ENCODE data around the gene NDRG4. TPM values are rescaled to one million over a fixed set of nuclear protein-coding genes. Genes with fewer than 3 reads are reported as not detected.

NDRG4 gene
- total and polyA plus RNA-seq, 2 of the 13 experiments (the other 11 are each of a cell fraction or from before 2014, with no cell fraction given), result 1.7 to 2.7 TPM

DNA sequence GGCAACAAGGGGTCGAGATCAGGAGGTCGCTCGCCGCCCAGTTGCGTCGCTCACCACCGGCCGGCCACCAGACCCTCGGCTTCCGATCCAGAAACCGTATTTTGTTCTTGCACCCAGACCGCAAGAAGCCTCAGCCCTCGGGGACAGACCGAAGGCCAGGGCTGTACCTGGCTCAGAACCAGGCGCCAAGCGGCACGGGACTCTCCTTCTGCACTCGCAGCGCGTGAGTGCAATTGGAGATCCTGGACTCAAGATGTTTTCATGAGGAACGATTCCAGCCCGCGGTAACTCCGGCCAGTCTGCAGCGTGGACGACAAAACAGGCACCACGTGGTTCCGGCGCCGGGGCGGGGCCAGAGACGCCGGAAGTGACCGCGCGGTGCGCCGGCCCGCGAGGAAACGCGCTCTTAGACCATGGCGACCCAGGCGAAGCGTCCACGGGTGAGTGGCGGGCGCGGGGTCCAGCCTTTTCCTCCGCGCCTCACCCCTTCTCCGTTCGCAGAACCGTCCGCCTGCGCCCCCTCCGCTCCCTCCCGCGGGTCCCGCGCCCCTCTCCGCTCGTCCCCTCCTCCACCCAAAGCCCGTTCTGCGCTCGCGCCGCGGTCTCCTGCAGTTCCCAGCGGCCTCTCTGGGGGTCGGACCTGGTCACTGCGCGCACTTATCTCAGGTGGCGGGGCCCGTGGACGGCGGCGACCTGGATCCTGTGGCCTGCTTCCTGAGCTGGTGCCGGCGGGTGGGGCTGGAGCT, 15.4 kb downstream of the NDRG4 start, which contains the start of gene SETD6 (continued):
- TF ChIP-seq, protein P1, sequence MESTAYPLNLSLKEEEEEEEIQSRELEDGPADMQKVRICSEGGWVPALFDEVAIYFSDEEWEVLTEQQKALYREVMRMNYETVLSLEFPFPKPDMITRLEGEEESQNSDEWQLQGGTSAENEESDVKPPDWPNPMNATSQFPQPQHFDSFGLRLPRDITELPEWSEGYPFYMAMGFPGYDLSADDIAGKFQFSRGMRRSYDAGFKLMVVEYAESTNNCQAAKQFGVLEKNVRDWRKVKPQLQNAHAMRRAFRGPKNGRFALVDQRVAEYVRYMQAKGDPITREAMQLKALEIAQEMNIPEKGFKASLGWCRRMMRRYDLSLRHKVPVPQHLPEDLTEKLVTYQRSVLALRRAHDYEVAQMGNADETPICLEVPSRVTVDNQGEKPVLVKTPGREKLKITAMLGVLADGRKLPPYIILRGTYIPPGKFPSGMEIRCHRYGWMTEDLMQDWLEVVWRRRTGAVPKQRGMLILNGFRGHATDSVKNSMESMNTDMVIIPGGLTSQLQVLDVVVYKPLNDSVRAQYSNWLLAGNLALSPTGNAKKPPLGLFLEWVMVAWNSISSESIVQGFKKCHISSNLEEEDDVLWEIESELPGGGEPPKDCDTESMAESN (CRISPR knock-in tag; conservative IDR thresholded peaks at IDR 0.05), result peak; percentile 93
- TF ChIP-seq AGO1 (IDR thresholded peaks at IDR 0.05; ENCODE audit: low read depth, low read length, poor library complexity, severe bottlenecking) (peak; percentile 89), ZNF460 (CRISPR knock-in tag; IDR thresholded peaks at IDR 0.05; ENCODE audit: borderline replicate concordance) (no peak), THYN1 (CRISPR knock-in tag; IDR thresholded peaks at IDR 0.05; ENCODE audit: borderline replicate concordance, low read depth) (no peak), SRSF1 (optimal IDR thresholded peaks at IDR 0.05; ENCODE audit: low read depth, low read length) (no peak), KAT7 (CRISPR knock-in tag; IDR thresholded peaks at IDR 0.05; ENCODE audit: borderline replicate concordance) (peak; percentile 73; the same call in 1 of the 2 replicates), ZFAT (CRISPR knock-in tag; conservative IDR thresholded peaks at IDR 0.05) (no peak; the same call in 1 of the 2 replicates), SOX5 (CRISPR knock-in tag; IDR thresholded peaks at IDR 0.05; ENCODE audit: borderline replicate concordance) (peak; percentile 57; the same call in 1 of the 2 replicates)
- TF ChIP-seq, protein P2, sequence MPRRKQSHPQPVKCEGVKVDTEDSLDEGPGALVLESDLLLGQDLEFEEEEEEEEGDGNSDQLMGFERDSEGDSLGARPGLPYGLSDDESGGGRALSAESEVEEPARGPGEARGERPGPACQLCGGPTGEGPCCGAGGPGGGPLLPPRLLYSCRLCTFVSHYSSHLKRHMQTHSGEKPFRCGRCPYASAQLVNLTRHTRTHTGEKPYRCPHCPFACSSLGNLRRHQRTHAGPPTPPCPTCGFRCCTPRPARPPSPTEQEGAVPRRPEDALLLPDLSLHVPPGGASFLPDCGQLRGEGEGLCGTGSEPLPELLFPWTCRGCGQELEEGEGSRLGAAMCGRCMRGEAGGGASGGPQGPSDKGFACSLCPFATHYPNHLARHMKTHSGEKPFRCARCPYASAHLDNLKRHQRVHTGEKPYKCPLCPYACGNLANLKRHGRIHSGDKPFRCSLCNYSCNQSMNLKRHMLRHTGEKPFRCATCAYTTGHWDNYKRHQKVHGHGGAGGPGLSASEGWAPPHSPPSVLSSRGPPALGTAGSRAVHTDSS (CRISPR knock-in tag; conservative IDR thresholded peaks at IDR 0.05), result no peak; the same call in 1 of the 2 replicates
- TF ChIP-seq, protein P3, sequence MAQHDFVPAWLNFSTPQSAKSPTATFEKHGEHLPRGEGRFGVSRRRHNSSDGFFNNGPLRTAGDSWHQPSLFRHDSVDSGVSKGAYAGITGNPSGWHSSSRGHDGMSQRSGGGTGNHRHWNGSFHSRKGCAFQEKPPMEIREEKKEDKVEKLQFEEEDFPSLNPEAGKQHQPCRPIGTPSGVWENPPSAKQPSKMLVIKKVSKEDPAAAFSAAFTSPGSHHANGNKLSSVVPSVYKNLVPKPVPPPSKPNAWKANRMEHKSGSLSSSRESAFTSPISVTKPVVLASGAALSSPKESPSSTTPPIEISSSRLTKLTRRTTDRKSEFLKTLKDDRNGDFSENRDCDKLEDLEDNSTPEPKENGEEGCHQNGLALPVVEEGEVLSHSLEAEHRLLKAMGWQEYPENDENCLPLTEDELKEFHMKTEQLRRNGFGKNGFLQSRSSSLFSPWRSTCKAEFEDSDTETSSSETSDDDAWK (CRISPR knock-in tag; IDR thresholded peaks at IDR 0.05), result no peak
- TF ChIP-seq, protein P4, sequence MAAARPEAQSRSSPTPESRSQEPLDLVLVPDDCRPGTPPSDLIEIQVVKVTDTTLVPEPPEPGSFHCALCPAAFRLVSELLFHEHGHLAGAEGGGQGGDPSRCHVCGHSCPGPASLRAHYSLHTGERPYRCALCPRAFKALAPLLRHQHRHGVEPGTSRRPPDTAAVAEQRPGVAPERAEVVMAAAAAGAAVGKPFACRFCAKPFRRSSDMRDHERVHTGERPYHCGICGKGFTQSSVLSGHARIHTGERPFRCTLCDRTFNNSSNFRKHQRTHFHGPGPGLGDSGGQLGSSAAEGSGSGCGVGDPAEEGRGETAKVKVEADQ (CRISPR knock-in tag; IDR thresholded peaks at IDR 0.05; ENCODE audit: borderline replicate concordance), result peak; percentile 87; the same call in 1 of the 2 replicates
- TF ChIP-seq, protein P5, sequence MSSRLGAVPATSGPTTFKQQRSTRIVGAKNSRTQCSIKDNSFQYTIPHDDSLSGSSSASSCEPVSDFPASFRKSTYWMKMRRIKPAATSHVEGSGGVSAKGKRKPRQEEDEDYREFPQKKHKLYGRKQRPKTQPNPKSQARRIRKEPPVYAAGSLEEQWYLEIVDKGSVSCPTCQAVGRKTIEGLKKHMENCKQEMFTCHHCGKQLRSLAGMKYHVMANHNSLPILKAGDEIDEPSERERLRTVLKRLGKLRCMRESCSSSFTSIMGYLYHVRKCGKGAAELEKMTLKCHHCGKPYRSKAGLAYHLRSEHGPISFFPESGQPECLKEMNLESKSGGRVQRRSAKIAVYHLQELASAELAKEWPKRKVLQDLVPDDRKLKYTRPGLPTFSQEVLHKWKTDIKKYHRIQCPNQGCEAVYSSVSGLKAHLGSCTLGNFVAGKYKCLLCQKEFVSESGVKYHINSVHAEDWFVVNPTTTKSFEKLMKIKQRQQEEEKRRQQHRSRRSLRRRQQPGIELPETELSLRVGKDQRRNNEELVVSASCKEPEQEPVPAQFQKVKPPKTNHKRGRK (CRISPR knock-in tag; IDR thresholded peaks at IDR 0.05), result no peak
- TF ChIP-seq, protein P6, sequence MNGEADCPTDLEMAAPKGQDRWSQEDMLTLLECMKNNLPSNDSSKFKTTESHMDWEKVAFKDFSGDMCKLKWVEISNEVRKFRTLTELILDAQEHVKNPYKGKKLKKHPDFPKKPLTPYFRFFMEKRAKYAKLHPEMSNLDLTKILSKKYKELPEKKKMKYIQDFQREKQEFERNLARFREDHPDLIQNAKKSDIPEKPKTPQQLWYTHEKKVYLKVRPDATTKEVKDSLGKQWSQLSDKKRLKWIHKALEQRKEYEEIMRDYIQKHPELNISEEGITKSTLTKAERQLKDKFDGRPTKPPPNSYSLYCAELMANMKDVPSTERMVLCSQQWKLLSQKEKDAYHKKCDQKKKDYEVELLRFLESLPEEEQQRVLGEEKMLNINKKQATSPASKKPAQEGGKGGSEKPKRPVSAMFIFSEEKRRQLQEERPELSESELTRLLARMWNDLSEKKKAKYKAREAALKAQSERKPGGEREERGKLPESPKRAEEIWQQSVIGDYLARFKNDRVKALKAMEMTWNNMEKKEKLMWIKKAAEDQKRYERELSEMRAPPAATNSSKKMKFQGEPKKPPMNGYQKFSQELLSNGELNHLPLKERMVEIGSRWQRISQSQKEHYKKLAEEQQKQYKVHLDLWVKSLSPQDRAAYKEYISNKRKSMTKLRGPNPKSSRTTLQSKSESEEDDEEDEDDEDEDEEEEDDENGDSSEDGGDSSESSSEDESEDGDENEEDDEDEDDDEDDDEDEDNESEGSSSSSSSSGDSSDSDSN (CRISPR knock-in tag; IDR thresholded peaks at IDR 0.05), result peak; percentile 97
- TF ChIP-seq, protein P7, sequence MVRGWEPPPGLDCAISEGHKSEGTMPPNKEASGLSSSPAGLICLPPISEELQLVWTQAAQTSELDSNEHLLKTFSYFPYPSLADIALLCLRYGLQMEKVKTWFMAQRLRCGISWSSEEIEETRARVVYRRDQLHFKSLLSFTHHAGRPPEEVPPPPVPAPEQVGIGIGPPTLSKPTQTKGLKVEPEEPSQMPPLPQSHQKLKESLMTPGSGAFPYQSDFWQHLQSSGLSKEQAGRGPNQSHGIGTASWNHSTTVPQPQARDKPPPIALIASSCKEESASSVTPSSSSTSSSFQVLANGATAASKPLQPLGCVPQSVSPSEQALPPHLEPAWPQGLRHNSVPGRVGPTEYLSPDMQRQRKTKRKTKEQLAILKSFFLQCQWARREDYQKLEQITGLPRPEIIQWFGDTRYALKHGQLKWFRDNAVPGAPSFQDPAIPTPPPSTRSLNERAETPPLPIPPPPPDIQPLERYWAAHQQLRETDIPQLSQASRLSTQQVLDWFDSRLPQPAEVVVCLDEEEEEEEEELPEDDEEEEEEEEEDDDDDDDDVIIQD (CRISPR knock-in tag; IDR thresholded peaks at IDR 0.05; ENCODE audit: low read depth), result peak; percentile 9; the same call in 1 of the 2 replicates
